Retinal pigment epithelial cell (primary cell): ENCODE data around the gene IRX4.

Experiments
- DNase-seq: peaks from one replicate; pipeline ENCODE4 v3.0.0-alpha.2; 2010; ENCODE audit warnings: low read depth
- H3K4me3 ChIP-seq: 2 replicates; pipeline ENCODE4 v1.5.1; 2011; ENCODE audit warnings: mild to moderate bottlenecking, low read length, control low read depth, moderate library complexity
- CTCF ChIP-seq: conservative IDR thresholded peaks from 2 replicates; pipeline ENCODE4 v1.5.1; 2011; ENCODE audit warnings: low read depth, low read length, control low read depth, inconsistent platforms

The IRX4 gene

GRCh38 chr5:1881098-1881572, 1.6 kb downstream of the IRX4 start:
- no peak overlapping the region for H3K4me3 ChIP-seq
- DNase-seq: no peak
- no peak for TF ChIP-seq CTCF

- no peak for DNase-seq
- H3K4me3 ChIP-seq: no peak overlapping the region
- no peak for TF ChIP-seq CTCF
Observed at GRCh38 chr5:1880377-1881025, 2.2 kb downstream of the IRX4 start.

- no peak for TF ChIP-seq CTCF
- H3K4me3 ChIP-seq: no peak overlapping the region
- no peak for DNase-seq
Observed at GRCh38 chr5:1879292-1880263, 3.1 kb downstream of the IRX4 start.

- no peak for TF ChIP-seq CTCF
- no peak overlapping the region for H3K4me3 ChIP-seq
- no peak for DNase-seq
Observed at GRCh38 chr5:1878050-1878849, 4.5 kb downstream of the IRX4 start.

GRCh38 chr5:1877103-1878049, 5.3 kb downstream of the IRX4 start:
- DNase-seq: no peak
- no peak for TF ChIP-seq CTCF
- no peak overlapping the region for H3K4me3 ChIP-seq

GRCh38 chr5:1876660-1877064, 6.1 kb downstream of the IRX4 start:
- H3K4me3 ChIP-seq: no peak overlapping the region
- TF ChIP-seq CTCF: no peak
- DNase-seq: no peak
